GM12892 (cell line): ENCODE data around the gene POLR1A.

Experiments
- DNase-seq: peaks from one replicate; pipeline ENCODE4 v3.0.0; 2011; ENCODE audit not compliant: insufficient read length
- FAIRE-seq: peaks from 2 replicates; lab custom pipeline; 2011; peaks lifted over from hg19 to GRCh38; lab: Jason Lieb, UNC
- POLR2A ChIP-seq: IDR thresholded peaks from 2 replicates; pipeline ENCODE4 v1.6.1; 2011; ENCODE audit warnings: low read depth, low read length, control low read depth
- POLR2AphosphoS5 ChIP-seq: IDR thresholded peaks from 2 replicates; pipeline ENCODE4 v1.6.1; 2011; ENCODE audit warnings: low read depth, low read length, control low read depth
- TAF1 ChIP-seq: IDR thresholded peaks from 2 replicates; pipeline ENCODE4 v1.6.1; 2011; ENCODE audit warnings: low read depth, mild to moderate bottlenecking, control low read depth, low read length, borderline replicate concordance

POLR1A gene

DNA sequence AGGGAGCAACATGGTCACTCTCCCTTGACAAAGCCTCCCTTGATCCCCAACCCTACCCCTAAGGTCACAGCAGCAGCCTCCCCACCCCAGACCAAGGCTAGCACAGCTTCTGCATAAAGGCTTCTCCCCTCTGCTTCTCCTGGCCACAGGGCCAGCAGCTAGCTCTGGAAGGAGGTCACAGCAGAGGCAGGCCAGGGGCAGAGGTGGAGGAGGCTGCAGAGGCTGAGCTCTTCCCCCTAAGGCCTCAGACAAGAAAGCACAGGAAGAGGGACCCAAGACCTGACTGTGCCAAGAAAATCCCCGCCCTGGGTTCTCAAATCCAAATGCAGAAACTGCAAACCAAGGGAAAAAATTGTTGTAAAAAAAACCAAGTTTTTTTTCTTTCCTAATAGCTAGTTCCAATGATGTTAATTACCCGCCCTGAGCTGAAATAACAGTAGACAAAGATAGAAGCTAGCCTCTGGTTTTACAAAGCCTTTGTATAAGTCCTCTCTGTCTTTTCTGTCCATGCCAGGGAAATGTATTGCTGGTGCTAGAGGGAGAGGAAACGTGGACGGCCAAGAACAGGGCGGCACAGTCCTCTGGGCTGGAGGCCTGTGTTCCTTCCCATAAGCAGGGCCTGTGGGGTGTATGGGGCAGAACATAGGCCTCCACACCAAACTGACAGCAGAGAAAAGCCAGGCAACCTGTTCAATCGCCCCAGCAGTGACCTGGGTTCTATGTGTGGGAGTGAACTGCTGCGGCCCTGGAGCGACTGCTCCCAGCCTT is 79.5 kb downstream of the POLR1A start:
- TF ChIP-seq POLR2A, result no peak
- TF ChIP-seq TAF1, result no peak
- FAIRE-seq, result no peak
- DNase-seq, result no peak

DNA sequence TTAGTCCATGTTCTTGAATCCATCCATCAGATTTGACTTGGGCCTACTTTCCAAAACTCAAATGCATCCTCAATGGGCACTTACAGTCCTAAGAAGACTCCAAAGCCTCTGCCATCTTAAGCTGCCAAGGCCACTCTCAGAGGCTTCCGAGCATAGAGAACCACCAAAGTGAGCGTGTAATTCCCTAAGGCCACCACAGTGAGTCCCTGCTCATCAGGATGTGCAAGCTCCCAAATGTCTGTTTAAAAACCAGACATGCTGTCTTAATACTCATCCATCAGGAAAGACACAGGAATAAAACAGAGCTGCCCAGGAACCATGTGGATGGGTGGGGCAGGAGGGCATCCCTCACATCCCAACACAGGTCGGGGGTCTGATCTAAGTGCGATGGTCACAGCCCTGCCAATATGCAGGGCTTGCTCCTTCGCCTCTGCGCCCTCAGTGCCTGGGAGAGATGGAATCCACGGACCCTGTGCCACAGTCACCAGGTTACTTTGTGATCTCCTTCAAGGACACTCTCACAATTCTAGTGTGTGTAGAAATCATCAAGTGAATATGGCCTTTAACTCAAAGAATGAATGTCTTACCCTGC is 80.4 kb downstream of the POLR1A start:
- no peak; the same call in 1 of the 2 replicates for TF ChIP-seq POLR2AphosphoS5
- TF ChIP-seq TAF1, result no peak
- no peak for TF ChIP-seq POLR2A
- no peak for FAIRE-seq
- DNase-seq, result no peak

DNA sequence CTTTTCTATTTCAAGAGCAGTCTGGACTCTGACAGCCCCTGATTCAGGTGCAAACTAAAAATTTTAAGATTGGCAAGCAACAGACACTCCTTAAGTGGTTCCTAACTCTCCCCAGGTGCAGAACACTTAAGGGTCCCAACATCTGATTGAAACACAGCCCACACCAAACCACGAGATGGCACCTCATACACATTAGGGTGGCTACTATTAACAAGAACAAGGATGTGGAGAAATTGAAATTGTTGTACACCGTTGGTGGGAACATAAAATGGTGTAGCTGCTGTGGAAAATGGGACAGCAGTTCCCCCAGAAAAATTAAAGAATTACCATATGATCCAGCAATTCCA is 82.3 kb downstream of the POLR1A start:
- DNase-seq (no peak), FAIRE-seq (no peak)
- TF ChIP-seq POLR2AphosphoS5 (no peak), POLR2A (no peak), TAF1 (no peak)

DNA sequence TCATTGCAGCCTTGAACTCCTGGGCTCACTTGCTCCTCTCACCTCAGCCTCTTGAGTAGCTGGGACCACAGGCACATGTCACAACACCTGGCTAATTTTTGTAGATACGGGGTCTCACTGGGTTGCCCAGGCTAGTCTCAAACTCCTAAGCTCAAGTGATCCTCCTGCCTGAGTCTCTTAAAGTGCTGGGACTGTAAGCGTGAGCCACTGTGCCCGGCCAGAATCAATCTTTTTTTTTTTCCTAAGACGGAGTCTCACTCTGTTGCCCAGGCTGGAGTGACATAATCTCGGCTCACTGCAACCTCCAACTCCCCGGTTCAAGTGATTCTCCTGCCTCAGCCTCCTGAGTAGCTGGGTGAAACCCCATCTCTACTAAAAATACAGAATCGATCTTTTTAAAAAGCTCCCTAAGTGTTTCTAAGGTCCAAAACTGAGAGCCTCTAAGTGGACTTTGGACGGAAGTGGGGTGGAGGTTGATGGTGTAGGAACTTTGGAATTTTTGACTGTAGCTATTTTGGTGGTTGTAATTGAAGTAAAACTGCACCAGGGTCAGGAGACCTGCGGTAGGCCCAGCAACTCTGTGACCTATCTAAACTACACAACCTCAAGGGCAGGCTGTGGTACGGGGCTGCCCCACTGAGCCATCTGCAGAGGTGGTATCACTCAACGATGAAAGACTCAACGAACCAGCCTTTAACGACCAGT is 82.9 kb downstream of the POLR1A start:
- FAIRE-seq, result no peak
- TF ChIP-seq POLR2A (no peak), TAF1 (no peak), POLR2AphosphoS5 (no peak)
- DNase-seq, result no peak

DNA sequence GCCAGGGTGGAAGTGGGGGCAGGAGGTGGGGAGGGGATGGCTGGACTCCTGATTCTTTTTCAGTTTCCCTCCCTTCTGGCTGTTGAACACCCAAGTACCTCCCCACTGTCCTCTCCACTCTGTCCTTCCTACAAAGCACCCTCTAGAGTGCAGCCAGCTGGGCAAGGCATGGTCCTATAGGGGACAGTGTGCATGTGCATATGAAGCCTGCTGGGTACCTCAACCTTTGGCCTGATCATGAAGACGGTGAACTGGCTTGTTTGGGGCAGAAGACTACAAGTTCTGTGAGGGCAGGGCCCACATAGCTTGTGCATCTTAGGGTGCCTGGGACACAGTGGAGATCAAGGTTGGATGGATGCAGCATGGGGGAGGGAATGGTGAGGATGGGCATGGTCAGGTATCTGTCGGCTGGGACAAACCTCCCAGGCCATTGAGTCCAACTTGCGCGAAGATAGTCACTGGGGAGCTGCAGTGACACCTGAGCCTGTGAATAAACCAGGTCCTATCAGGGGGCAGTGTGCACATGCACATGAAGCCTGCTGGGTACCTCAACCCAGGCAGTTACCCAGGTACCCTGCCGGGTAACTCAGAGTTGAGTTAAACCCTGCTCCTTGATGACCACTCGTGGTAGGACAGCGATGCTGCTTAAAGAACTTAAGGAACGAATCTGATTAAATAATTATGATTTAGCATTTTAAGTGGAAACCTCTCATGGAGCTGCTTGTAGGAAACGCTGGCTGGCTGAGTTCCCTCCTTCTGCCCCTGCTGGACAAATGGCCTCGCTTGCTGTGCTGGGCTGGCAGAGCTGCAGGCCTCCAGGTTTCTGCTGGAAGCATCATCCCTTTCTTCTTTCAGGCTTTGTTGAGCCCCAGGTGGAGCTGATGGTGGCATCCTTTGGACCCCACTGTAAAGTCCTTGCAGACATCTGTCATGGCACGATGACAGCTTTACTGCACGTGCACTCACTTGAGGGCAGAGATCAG is 84.0 kb downstream of the POLR1A start:
- DNase-seq, result no peak
- FAIRE-seq, result no peak

DNA sequence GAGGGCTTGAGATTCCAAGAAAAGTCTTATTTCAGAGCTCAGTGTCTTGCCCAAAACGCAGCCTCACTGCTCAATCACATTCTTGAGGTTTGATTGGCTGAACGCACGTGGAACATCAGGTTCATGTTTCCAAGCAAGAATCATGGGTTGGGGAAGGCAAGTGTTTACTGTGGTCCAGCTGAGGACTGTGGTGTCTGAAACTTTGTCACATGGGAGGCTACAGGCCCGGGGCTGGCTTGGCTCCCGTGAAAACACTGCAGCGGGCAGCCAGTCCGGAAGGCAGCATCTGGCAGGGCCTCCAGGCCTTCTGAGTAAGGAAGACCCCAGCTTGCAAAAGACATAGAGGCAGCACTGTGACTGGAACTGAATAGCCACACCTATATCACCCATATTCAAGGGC is 84.7 kb downstream of the POLR1A start:
- FAIRE-seq (no peak), DNase-seq (no peak)
- TF ChIP-seq POLR2AphosphoS5 (no peak), POLR2A (no peak), TAF1 (no peak)

More for the DNA sequence above, 84.0 kb downstream of the POLR1A start:
- TF ChIP-seq TAF1 (no peak), POLR2AphosphoS5 (no peak), POLR2A (no peak)

DNA sequence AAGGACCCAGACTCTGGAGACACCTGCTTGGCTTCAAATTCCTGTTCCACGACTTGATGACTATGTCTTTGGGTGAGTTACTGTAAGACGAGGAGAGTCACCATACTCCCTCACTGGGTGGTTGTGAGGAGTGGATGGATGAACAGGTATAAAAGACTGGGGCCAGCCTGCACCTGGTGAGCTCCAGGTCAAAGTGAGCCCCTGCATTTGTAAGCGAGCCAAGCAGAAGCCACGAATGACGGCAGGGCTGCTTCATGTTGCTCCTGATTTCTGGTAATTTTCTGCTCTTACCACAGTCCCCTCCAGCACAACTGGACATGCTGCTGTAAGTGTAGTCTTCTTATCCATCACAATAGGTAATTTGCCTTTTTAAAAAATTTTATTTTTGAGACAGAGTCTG is 86.6 kb downstream of the POLR1A start:
- TF ChIP-seq POLR2A (no peak), POLR2AphosphoS5 (no peak), TAF1 (no peak)
- no peak for DNase-seq
- no peak for FAIRE-seq

DNA sequence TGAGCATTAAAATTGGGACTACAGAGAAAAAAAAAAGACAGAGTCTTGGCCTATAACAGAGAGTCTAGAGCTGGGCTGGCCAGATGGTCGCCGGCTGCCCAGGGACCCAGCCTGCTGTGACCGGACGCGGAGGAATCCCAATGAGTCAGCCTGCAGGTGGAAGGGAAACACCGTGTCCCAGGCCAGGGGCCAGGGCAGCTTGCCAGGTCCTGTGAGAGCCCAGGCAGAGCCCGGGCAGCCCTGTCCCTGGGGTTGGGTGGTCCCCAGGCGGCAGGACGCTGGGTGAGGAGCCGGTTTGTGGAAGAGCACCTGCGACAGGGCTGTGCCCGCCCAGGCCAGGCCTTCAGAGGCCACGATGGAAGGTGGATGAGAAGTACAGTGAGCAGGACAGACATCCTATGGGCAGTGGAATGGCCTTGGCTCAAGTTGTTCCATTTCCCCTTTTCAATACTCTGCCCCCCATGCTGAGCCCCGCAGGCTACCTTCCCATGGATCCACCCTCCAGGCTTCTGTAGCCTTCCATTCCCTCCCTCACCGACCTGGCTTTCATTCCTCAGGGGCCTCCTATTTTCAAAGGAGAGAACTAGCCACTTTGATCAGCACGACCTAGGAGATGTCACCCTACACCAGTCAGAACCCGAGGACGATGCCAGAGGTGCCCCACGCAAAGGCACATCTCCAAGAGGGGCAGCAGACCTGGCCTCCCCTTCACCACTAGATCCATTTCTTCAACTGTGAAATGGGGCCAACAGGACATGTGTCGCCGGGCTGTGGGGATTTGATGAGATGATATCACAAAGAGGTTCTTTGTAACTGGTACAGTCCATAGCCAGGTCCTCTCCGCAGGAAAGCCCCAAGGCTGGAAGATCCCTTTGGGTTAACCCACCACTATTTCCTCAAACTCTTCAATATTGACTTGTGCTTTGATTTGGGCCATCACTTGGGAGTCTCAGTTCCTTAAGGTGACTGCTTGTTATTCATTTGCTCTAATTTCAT is 87.5 kb downstream of the POLR1A start:
- no peak for FAIRE-seq
- DNase-seq, result no peak
- TF ChIP-seq TAF1 (no peak), POLR2AphosphoS5 (no peak), POLR2A (no peak)

DNA sequence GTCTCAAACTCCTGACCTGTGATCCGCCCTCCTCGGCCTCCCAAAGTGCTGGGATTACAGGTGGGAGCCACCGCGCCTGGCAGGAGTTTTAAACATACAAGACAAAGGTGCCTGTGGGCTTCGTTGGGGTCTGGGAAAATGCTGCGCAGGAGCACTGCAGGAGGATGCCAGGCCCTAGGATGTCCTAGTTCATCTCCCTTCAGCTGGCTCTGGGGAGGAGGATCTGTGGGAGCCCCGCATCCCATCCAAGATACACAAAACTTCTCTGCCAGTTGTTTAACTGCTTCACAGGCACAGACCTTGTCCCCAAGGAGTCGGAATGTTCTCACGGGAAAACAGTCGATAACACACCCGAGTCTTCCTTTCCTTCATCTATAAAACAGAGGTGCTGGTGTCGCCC is 89.1 kb downstream of the POLR1A start:
- DNase-seq (no peak), FAIRE-seq (no peak)
- TF ChIP-seq POLR2AphosphoS5 (no peak), TAF1 (no peak), POLR2A (no peak)

DNA sequence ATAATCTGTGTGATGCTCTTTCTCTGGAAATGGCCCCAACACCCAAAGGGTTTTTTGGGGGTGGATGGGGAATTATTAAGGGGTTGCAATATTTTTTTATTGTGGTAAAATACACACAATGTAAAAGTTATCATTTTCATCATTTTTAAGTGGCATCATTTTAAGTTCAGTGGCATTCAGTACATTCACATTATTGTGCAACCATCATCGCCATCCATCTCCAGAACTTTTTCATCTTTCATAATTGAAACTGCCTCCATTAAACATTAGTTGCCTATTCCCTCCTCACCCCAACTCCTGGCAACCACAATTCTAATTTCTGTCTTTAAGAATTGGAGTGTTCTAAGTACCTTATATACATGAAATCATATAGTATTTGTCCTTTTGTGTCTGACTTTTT is 90.0 kb downstream of the POLR1A start:
- TF ChIP-seq TAF1 (no peak), POLR2A (no peak), POLR2AphosphoS5 (no peak)
- FAIRE-seq, result no peak
- DNase-seq, result no peak
